Calu3 (cell line): ENCODE data around the gene KRT83. TPM values are rescaled to one million over a fixed set of nuclear protein-coding genes. Genes with fewer than 3 reads are reported as not detected.

Experiments
- BruUV-seq: library from RNA; stranded (reverse); fragments of 400-500 nt; replicated peaks from 2 replicates; lab custom pipeline; 2021; lab: Mats Ljungman, UMichigan
- CTCF ChIA-PET: fragments of 300-600 bp; sonication (Branson Sonifier 250); formaldehyde crosslinking; loops from one replicate; lab custom pipeline; 2022; ENCODE audit warnings: antibody characterized with exemption; lab: Charles Lee
- DNase-seq: peaks from one replicate; pipeline ENCODE4 v3.0.0; 2022
- H3K27ac Mint-ChIP-seq: one replicate; pipeline ENCODE4 v1.8.0; 2022; ENCODE audit warnings: mixed read lengths; ENCODE audit not compliant: unreplicated experiment
- H3K27me3 Mint-ChIP-seq: one replicate; pipeline ENCODE4 v1.8.0; 2022; ENCODE audit warnings: mixed read lengths; ENCODE audit not compliant: unreplicated experiment
- H3K36me3 Mint-ChIP-seq: one replicate; pipeline ENCODE4 v1.8.0; 2022; ENCODE audit warnings: mild to moderate bottlenecking, moderate library complexity, mixed read lengths; ENCODE audit not compliant: insufficient read depth, unreplicated experiment
- H3K4me1 Mint-ChIP-seq: one replicate; pipeline ENCODE4 v1.8.0; 2022; ENCODE audit warnings: mild to moderate bottlenecking, low read depth, mixed read lengths; ENCODE audit not compliant: unreplicated experiment
- H3K4me3 Mint-ChIP-seq: one replicate; pipeline ENCODE4 v1.8.0; 2022; ENCODE audit warnings: mild to moderate bottlenecking, low read depth, moderate library complexity, mixed read lengths; ENCODE audit not compliant: unreplicated experiment
- H3K9me3 Mint-ChIP-seq: one replicate; pipeline ENCODE4 v1.8.0; 2022; ENCODE audit warnings: low read depth, mixed read lengths; ENCODE audit not compliant: unreplicated experiment
- CTCF ChIP-seq: fragments of 200-600 bp; IDR thresholded peaks from one replicate; pipeline ENCODE4 v1.8.0; 2022; ENCODE audit warnings: antibody characterized with exemption; ENCODE audit not compliant: unreplicated experiment
- intact Hi-C: fragments of 100-400 bp; cut with micrococcal nuclease; formaldehyde crosslinking; loops from one replicate; pipeline ENCODE4 v1.10.0; 2022; ENCODE audit not compliant: unreplicated experiment
- total RNA-seq: library from RNA; stranded (reverse); gene quantifications from 2 replicates; pipeline ENCODE4 v1.2.3, GENCODE V29; 2022

KRT83 gene
- total RNA-seq, 1 experiment from 2014 or later: not detected

GRCh38 chr12:52367876-52368275 lies 46.7 kb upstream of the KRT83 start:
- Mint-ChIP-seq H3K27ac (no peak overlapping the region), H3K9me3 (no peaks in the 10 kb centered on the region), H3K36me3 (no peaks in the 10 kb centered on the region), H3K4me3 (no peak overlapping the region), H3K4me1 (peaks cover 14% of the 10 kb centered on the region), H3K27me3 (no peaks in the 10 kb centered on the region)
- no peak for TF ChIP-seq CTCF
- DNase-seq: no peak
- CTCF ChIA-PET: interaction anchor here (0.6 kb wide), 1 partner anchor 12 kb away, joined by 3 read pairs; no protein-coding TSS in a partner anchor
- intact Hi-C loops: no loop called here
- BruUV-seq: no TSS peak

GRCh38 chr12:52366738-52367485 lies 45.7 kb upstream of the KRT83 start, which contains the start of gene KRT85:
KRT85 (minus strand) TSS chr12:52367481; CDS start chr12:52367405, 76 bp downstream.
- no peaks in the 10 kb centered on the region for H3K27me3 Mint-ChIP-seq
- no TSS peak for BruUV-seq
- H3K4me3 Mint-ChIP-seq: no peak within 1 kb of the TSS

GRCh38 chr12:52364901-52365489 lies 43.8 kb upstream of the KRT83 start:
- Mint-ChIP-seq H3K27me3 (no peaks in the 10 kb centered on the region), H3K27ac (no peak overlapping the region), H3K36me3 (no peaks in the 10 kb centered on the region), H3K4me1 (peaks cover under 1% of the 10 kb centered on the region), H3K4me3 (no peak overlapping the region), H3K9me3 (no peaks in the 10 kb centered on the region)
- TF ChIP-seq CTCF: no peak
- intact Hi-C loops: no loop called here
- no peak for DNase-seq
- BruUV-seq: no TSS peak
- CTCF ChIA-PET: interaction anchor here (0.8 kb wide), 1 partner anchor 37 kb away, joined by 3 read pairs; no protein-coding TSS in a partner anchor

More at GRCh38 chr12:52366738-52367485, 45.7 kb upstream of the KRT83 start, which contains the start of gene KRT85:
- no peak within 1 kb of the TSS for H3K27ac Mint-ChIP-seq
- TF ChIP-seq CTCF: no peak
- H3K4me1 Mint-ChIP-seq: peaks cover 14% of the 10 kb centered on the region
- CTCF ChIA-PET: no interaction called here
- H3K36me3 Mint-ChIP-seq: no peaks in the 10 kb centered on the region
- H3K9me3 Mint-ChIP-seq: no peaks in the 10 kb centered on the region
- intact Hi-C loops: no loop called here
- no peak for DNase-seq

GRCh38 chr12:52364061-52364460 lies 42.9 kb upstream of the KRT83 start:
- intact Hi-C loops: no loop called here
- no peaks in the 10 kb centered on the region for H3K36me3 Mint-ChIP-seq
- H3K4me3 Mint-ChIP-seq: no peak overlapping the region
- H3K4me1 Mint-ChIP-seq: no peaks in the 10 kb centered on the region
- no peaks in the 10 kb centered on the region for H3K9me3 Mint-ChIP-seq
- no peak for DNase-seq
- no peak overlapping the region for H3K27ac Mint-ChIP-seq
- CTCF ChIA-PET: no interaction called here
- no peak for TF ChIP-seq CTCF
- BruUV-seq: no TSS peak
- H3K27me3 Mint-ChIP-seq: no peaks in the 10 kb centered on the region
